Measurements from ENCODE around the gene SDK1.

GRCh38 chr7:3327655-3328054, 26.6 kb downstream of the SDK1 start:
- TF ChIP-seq EZH2 (IDR thresholded peaks at IDR 0.05; ENCODE audit: insufficient read depth, poor library complexity, severe bottlenecking) (no peak), EZH2phosphoT487 (IDR thresholded peaks at IDR 0.05; ENCODE audit: insufficient read depth, low read depth) (no peak)

Measured in GM23248 (cell line).